MM.1S (cell line): Measurements from ENCODE around the gene CUBN.

ENCODE experiments used
- CTCF ChIP-seq: fragments of 300-600 bp; sonication (generic); IDR thresholded peaks from 2 replicates; pipeline ENCODE4 v1.5.1; 2016; ENCODE audit warnings: antibody characterized with exemption, low read length, mixed read lengths
- EZH2 ChIP-seq: fragments of 300-600 bp; sonication (generic); optimal IDR thresholded peaks from 2 replicates; pipeline ENCODE3; 2017; ENCODE audit warnings: low read depth, mild to moderate bottlenecking, antibody characterized with exemption, low read length, mixed read lengths
- EZH2phosphoT487 ChIP-seq: fragments of 300-600 bp; sonication (generic); IDR thresholded peaks from 2 replicates; pipeline ENCODE4 v1.6.1; 2018; ENCODE audit warnings: antibody characterized with exemption, low read length

GRCh38 chr10:17061418-17061817 is 68.2 kb downstream of the CUBN start:
- TF ChIP-seq CTCF (no peak), EZH2 (no peak), EZH2phosphoT487 (no peak)
